Gastrocnemius medialis (tissue), 4 donors: Measurements from ENCODE around the gene LPIN1. TPM values are rescaled to one million over a fixed set of nuclear protein-coding genes. Genes with fewer than 3 reads are reported as not detected.

ENCODE experiments used
- ATAC-seq, 2 donors: fragments of 150-250 bp; one replicate each; pipeline ENCODE4 v1.9.1; 2016
- DNase-seq, 2 donors: peaks; one replicate each; pipeline ENCODE4 v3.0.0-alpha.2; 2019
- H3K27ac ChIP-seq, 4 donors: fragments of 200-600 bp; sonication (generic); 1 replicate in 1 of 4; 2 replicates in 3 of 4; pipeline ENCODE4 v1.5.1; 2016 to 2018; ENCODE audit warnings: mild to moderate bottlenecking in 2 of 4, moderate library complexity in 1 of 4
- H3K27me3 ChIP-seq, 3 donors: fragments of 200-600 bp; sonication (generic) in 2 of 3; 1 replicate in 1 of 3; 2 replicates in 2 of 3; pipeline versions ENCODE4 v1.5.1 to v1.6.0; 2016 to 2019; ENCODE audit warnings: mild to moderate bottlenecking in 1 of 3, moderate library complexity in 1 of 3
- H3K36me3 ChIP-seq, 2 donors: fragments of 200-600 bp; sonication (generic) in 1 of 2; one replicate each; pipeline ENCODE4 v1.5.1; 2017 to 2018
- H3K4me1 ChIP-seq, 2 donors: fragments of 200-600 bp; sonication (generic) in 1 of 2; one replicate each; pipeline ENCODE4 v1.5.1; 2016 to 2017; ENCODE audit warnings: mild to moderate bottlenecking in 2 of 2
- H3K4me3 ChIP-seq, 4 donors: fragments of 200-600 bp; sonication (generic) in 3 of 4; 1 replicate in 1 of 4; 2 replicates in 3 of 4; pipeline ENCODE4 v1.5.1; 2016 to 2019; ENCODE audit warnings: mild to moderate bottlenecking in 2 of 4
- H3K9me3 ChIP-seq, 3 donors: fragments of 200-600 bp; sonication (generic) in 2 of 3; 1 replicate in 1 of 3; 2 replicates in 2 of 3; pipeline ENCODE4 v1.5.1; 2016 to 2019
- POLR2A ChIP-seq, 2 donors: fragments of 450-650 bp; IDR thresholded peaks; one replicate each; pipeline ENCODE4 v1.6.1; 2017; ENCODE audit warnings: antibody characterized with exemption in 2 of 2, mild to moderate bottlenecking in 2 of 2, moderate library complexity in 2 of 2
- in situ Hi-C, 4 donors: fragments of 200-750 bp; cut with MboI; loops; one replicate each; pipeline versions ENCODE4 v1.15.0 to v1.8.0; 2017; ENCODE audit warnings: low sequenced_read_pairs in 4 of 4
- intact Hi-C: fragments of 100-400 bp; cut with DNase I; formaldehyde crosslinking; loops from one replicate; pipeline ENCODE4 v1.15.1; 2023; ENCODE audit warnings: low total_unique reads
- total RNA-seq, 4 donors: library from RNA; depleted of rRNA; stranded (reverse); fragments of >200 nt; gene quantifications; one replicate each; pipeline versions ENCODE4 v1.1.0 to v1.2.3, GENCODE V29; 2016
- TF ChIP-seq, protein P1 (sequence below), 5 experiments: fragments of 450-650 bp in 3 of 5; fragments of 200-600 bp in 2 of 5; sonication (generic) in 2 of 5; IDR thresholded peaks in 4 of 5; conservative IDR thresholded peaks in 1 of 5; 1 replicate in 4 of 5; 2 replicates in 1 of 5; pipeline ENCODE4 v1.5.1; 2016 to 2019; ENCODE audit warnings: antibody characterized with exemption in 5 of 5, mild to moderate bottlenecking in 3 of 5, moderate library complexity in 3 of 5

Gene LPIN1
- total RNA-seq, 4 donors from 2014 or later: 292 to 606 (median 472) TPM

DNA sequence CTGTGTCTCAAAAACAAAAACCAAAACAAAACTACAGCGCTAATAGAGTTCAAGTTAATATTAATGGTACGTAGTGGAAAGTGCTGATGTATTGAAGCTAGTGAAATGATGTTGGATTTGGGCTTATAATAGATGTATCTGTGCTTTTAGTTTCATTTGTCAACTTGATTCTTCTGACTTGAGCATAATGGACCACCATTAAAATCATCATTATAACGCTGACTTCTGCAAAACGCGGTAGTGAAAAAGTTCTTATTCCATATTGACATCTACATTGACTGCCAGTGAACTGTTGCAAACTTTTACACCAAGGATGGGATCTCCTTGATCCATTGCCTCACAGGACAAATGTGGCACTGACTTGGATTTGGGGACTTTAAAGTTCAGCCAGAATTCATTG is 85.0 kb downstream of the LPIN1 start:
- H3K9me3 ChIP-seq: no peaks in the 10 kb centered on the region
- no peak overlapping the region for H3K4me3 ChIP-seq
- H3K4me1 ChIP-seq: peaks cover 22 to 29% of the 10 kb centered on the region in 2 donors
- ATAC-seq (no peak), DNase-seq (no peak)
- H3K27me3 ChIP-seq: no peaks in the 10 kb centered on the region
- TF ChIP-seq, protein P1, sequence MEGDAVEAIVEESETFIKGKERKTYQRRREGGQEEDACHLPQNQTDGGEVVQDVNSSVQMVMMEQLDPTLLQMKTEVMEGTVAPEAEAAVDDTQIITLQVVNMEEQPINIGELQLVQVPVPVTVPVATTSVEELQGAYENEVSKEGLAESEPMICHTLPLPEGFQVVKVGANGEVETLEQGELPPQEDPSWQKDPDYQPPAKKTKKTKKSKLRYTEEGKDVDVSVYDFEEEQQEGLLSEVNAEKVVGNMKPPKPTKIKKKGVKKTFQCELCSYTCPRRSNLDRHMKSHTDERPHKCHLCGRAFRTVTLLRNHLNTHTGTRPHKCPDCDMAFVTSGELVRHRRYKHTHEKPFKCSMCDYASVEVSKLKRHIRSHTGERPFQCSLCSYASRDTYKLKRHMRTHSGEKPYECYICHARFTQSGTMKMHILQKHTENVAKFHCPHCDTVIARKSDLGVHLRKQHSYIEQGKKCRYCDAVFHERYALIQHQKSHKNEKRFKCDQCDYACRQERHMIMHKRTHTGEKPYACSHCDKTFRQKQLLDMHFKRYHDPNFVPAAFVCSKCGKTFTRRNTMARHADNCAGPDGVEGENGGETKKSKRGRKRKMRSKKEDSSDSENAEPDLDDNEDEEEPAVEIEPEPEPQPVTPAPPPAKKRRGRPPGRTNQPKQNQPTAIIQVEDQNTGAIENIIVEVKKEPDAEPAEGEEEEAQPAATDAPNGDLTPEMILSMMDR (IDR thresholded peaks at IDR 0.05 in 4 of 5, conservative IDR thresholded peaks at IDR 0.05 in 1 of 5): no peak
- no peak for TF ChIP-seq POLR2A (IDR thresholded peaks at IDR 0.05)
- intact Hi-C loops (no loop called here), in situ Hi-C loops (no loop called here)
- H3K27ac ChIP-seq: no peak overlapping the region
- H3K36me3 ChIP-seq: peaks cover 0 to 19% of the 10 kb centered on the region in 2 donors

DNA sequence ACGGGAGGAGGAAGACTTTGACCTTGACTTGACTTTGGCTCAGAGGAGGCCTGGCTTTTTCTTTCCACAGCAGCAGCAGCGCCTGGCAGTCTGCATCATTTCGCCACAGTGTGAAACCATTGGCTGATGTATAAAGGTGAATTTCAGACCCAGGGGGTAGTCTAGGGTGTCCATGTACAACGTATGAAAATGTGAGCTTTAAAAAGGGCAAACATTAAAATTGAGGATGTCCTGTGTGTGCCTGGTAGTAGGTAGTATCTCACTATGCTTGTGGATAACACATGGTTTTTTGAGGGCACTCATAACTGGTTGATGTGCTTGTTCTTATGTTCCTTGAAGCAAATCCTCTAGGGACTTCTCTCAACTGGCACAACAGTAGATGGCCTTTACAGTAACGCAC is 86.1 kb downstream of the LPIN1 start:
- Histone ChIP-seq H3K4me1 (peaks cover 22 to 29% of the 10 kb centered on the region in 2 donors), H3K27me3 (no peaks in the 10 kb centered on the region), H3K36me3 (peaks cover 0 to 7% of the 10 kb centered on the region in 2 donors), H3K27ac (no peak overlapping the region), H3K9me3 (no peaks in the 10 kb centered on the region), H3K4me3 (no peak overlapping the region)
- TF ChIP-seq POLR2A (IDR thresholded peaks at IDR 0.05): no peak
- TF ChIP-seq, protein P1 (IDR thresholded peaks at IDR 0.05 in 4 of 5, conservative IDR thresholded peaks at IDR 0.05 in 1 of 5): no peak
- intact Hi-C loops: no loop called here
- no peak for DNase-seq
- no peak for ATAC-seq
- in situ Hi-C loops: no loop called here

DNA sequence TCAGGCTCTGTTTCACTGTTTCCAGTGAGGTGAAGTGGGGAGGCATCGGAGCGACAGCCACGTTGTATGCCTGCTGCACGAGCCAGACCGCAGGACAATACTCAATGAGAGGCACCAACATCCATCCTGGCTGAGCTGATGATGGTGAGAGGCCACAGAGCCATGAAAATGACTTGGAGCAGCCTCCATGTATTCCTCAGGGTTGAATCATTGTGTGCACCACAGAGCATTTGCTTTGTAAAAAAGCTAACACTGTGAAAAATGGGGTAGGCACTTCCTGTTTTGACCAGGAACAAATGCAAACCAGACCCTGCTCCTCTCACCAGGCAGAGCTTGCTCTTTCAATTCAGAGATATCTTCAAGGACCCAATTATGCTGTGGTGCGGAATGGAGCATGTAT is 87.2 kb downstream of the LPIN1 start:
- DNase-seq (no peak), ATAC-seq (no peak)
- Histone ChIP-seq H3K36me3 (no peaks in the 10 kb centered on the region), H3K27me3 (no peaks in the 10 kb centered on the region), H3K27ac (no peak overlapping the region), H3K4me3 (no peak overlapping the region), H3K9me3 (no peaks in the 10 kb centered on the region), H3K4me1 (peaks cover 21 to 22% of the 10 kb centered on the region in 2 donors)
- in situ Hi-C loops: no loop called here
- TF ChIP-seq, protein P1 (IDR thresholded peaks at IDR 0.05 in 4 of 5, conservative IDR thresholded peaks at IDR 0.05 in 1 of 5): no peak
- TF ChIP-seq POLR2A (IDR thresholded peaks at IDR 0.05): no peak
- intact Hi-C loops: no loop called here

DNA sequence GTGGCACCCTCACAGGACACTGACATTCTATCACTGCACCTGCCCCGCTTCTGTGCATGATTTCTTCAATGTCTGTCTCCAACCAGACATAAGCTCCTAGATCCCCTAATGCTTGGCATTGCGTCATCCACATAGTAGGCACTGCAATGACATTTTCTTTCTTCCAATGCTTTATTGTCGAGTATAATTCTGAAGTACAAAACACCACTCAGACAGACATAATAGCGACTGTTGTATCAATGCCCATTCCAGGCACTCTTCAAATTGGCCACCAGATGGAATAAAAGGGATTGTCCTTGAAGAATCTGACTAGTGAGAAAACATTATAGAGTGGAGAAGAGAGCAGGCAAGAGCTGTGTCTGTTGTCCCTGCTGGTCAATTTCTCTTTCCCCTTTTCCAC is 89.0 kb downstream of the LPIN1 start:
- intact Hi-C loops: no loop called here
- in situ Hi-C loops: no loop called here
- H3K36me3 ChIP-seq: no peaks in the 10 kb centered on the region

DNA sequence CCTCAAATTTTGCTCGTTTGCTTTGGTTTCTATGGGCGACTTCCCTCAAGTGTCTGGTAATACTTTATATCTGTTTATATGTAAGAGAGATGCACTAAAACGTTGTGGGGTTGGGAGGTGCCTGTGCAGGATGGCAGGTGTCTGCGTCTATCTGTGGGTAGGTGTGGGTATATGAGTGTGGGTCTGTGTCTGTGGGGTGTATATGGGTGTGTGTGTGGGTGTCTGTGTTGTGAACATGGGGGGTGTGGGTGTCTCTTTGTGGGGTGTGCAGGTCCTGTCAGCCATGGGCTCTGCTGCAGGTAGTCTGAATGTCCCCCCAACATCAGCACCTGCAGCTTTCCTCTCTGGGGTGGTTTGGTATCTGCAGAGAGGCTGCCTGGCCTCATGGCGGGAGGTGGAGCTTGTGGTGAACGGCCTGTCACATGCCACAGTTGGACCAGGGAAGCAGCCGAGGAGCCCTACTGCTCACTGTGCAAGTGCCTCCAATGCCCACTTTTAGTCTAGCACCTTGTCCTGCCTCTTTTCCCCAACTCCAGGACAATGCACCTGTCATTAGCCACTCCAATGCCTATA is 90.3 kb downstream of the LPIN1 start:
- Histone ChIP-seq H3K4me3 (no peak overlapping the region), H3K27me3 (no peaks in the 10 kb centered on the region), H3K27ac (no peak overlapping the region), H3K36me3 (no peaks in the 10 kb centered on the region), H3K4me1 (no peaks in the 10 kb centered on the region), H3K9me3 (no peaks in the 10 kb centered on the region)
- TF ChIP-seq, protein P1 (IDR thresholded peaks at IDR 0.05 in 4 of 5, conservative IDR thresholded peaks at IDR 0.05 in 1 of 5): no peak
- TF ChIP-seq POLR2A (IDR thresholded peaks at IDR 0.05): no peak
- intact Hi-C loops: no loop called here
- DNase-seq: no peak
- in situ Hi-C loops: no loop called here
- ATAC-seq: no peak

More for the DNA sequence above, 89.0 kb downstream of the LPIN1 start:
- no peak for TF ChIP-seq POLR2A (IDR thresholded peaks at IDR 0.05)
- Histone ChIP-seq H3K27me3 (no peaks in the 10 kb centered on the region), H3K4me1 (peaks cover 3 to 4% of the 10 kb centered on the region in 2 donors), H3K9me3 (no peaks in the 10 kb centered on the region), H3K27ac (no peak overlapping the region), H3K4me3 (no peak overlapping the region)
- ATAC-seq (no peak), DNase-seq (no peak)
